Ishikawa (cell line): ENCODE measurements around the gene IFITM10.

Experiments
- CEBPB ChIP-seq: IDR thresholded peaks from 2 replicates; pipeline ENCODE4 v1.6.1; 2012
- CREB1 ChIP-seq: IDR thresholded peaks from 2 replicates; pipeline ENCODE4 v1.6.1; 2012; ENCODE audit warnings: low read depth
- EGR1 ChIP-seq: IDR thresholded peaks from 2 replicates; pipeline ENCODE4 v1.6.1; 2012
- EP300 ChIP-seq: IDR thresholded peaks from 2 replicates; pipeline ENCODE4 v1.6.1; 2012; ENCODE audit warnings: borderline replicate concordance
- FOXM1 ChIP-seq: IDR thresholded peaks from 2 replicates; pipeline ENCODE4 v1.6.1; 2012; ENCODE audit warnings: low read depth, borderline replicate concordance
- MAX ChIP-seq: IDR thresholded peaks from 2 replicates; pipeline ENCODE4 v1.6.1; 2012
- NFIC ChIP-seq: IDR thresholded peaks from 2 replicates; pipeline ENCODE4 v1.6.1; 2012
- RAD21 ChIP-seq: IDR thresholded peaks from 2 replicates; pipeline ENCODE4 v1.6.1; 2012; ENCODE audit warnings: low read depth
- REST ChIP-seq: IDR thresholded peaks from 2 replicates; pipeline ENCODE4 v1.6.1; 2012; ENCODE audit warnings: low read depth, mild to moderate bottlenecking
- TAF1 ChIP-seq: IDR thresholded peaks from 2 replicates; pipeline ENCODE4 v1.6.1; 2012; ENCODE audit warnings: low read depth, mild to moderate bottlenecking
- TCF12 ChIP-seq: IDR thresholded peaks from 2 replicates; pipeline ENCODE4 v1.6.1; 2012; ENCODE audit warnings: low read depth
- TEAD4 ChIP-seq: IDR thresholded peaks from 2 replicates; pipeline ENCODE4 v1.6.1; 2012
- YY1 ChIP-seq: IDR thresholded peaks from 2 replicates; pipeline ENCODE4 v1.6.1; 2012; ENCODE audit warnings: low read depth
- ZBTB7A ChIP-seq: IDR thresholded peaks from 2 replicates; pipeline ENCODE4 v1.6.1; 2012; ENCODE audit warnings: low read depth
- TF ChIP-seq, protein P1 (sequence below): IDR thresholded peaks from 2 replicates; pipeline ENCODE4 v1.6.1; 2012

Gene IFITM10

DNA sequence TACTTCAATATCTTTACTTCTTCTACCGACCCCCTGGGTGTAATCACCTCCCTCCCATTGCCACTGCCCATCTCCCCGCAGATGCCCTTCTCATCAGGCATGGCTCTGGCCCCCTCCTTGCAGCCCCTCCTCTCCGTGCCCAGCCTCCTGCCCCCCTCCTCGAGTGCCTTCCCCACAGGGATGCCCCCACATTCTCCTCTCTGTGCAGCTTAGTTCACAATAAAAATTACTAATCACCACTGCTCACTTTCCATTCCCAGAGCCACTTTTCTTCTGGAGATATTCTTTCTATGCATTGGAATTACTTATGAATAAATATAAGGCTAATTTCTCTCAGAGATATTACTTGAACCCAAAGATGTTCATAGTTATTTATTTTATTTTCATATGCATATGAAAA, 22.1 kb downstream of the IFITM10 start:
- TF ChIP-seq CEBPB (no peak), CREB1 (no peak), EGR1 (no peak), ZBTB7A (no peak), RAD21 (no peak), NFIC (no peak), FOXM1 (no peak), TEAD4 (no peak), TAF1 (no peak), EP300 (no peak), MAX (no peak), YY1 (no peak), REST (no peak)
- TF ChIP-seq, protein P1, sequence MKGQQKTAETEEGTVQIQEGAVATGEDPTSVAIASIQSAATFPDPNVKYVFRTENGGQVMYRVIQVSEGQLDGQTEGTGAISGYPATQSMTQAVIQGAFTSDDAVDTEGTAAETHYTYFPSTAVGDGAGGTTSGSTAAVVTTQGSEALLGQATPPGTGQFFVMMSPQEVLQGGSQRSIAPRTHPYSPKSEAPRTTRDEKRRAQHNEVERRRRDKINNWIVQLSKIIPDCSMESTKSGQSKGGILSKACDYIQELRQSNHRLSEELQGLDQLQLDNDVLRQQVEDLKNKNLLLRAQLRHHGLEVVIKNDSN, result no peak

GRCh38 chr11:1727861-1728260, 22.5 kb downstream of the IFITM10 start:
- TF ChIP-seq TCF12 (no peak), MAX (no peak), REST (no peak), YY1 (no peak), CREB1 (no peak), RAD21 (no peak), EP300 (no peak), ZBTB7A (no peak), TAF1 (no peak), CEBPB (no peak), NFIC (no peak), EGR1 (no peak), FOXM1 (no peak), TEAD4 (no peak)
- TF ChIP-seq, protein P1, result no peak

GRCh38 chr11:1727096-1727690, 23.2 kb downstream of the IFITM10 start:
- TF ChIP-seq CREB1, result no peak
- no peak for TF ChIP-seq NFIC
- TF ChIP-seq ZBTB7A, result no peak
- no peak for TF ChIP-seq TCF12
- no peak for TF ChIP-seq MAX
- no peak for TF ChIP-seq FOXM1
- TF ChIP-seq EP300, result no peak
- no peak for TF ChIP-seq RAD21
- no peak for TF ChIP-seq CEBPB
- TF ChIP-seq TEAD4, result no peak

- TF ChIP-seq CREB1, result no peak
- TF ChIP-seq TCF12, result no peak
Measured at GRCh38 chr11:1719781-1720180, 30.6 kb downstream of the IFITM10 start.

GRCh38 chr11:1718326-1718725, 32.1 kb downstream of the IFITM10 start:
- TF ChIP-seq EGR1 (no peak), RAD21 (no peak), ZBTB7A (no peak), MAX (no peak), CREB1 (no peak), FOXM1 (no peak), TCF12 (no peak)

GRCh38 chr11:1717745-1718144, 32.6 kb downstream of the IFITM10 start:
- TF ChIP-seq NFIC (no peak), TEAD4 (no peak), EGR1 (no peak), FOXM1 (no peak), CREB1 (no peak), EP300 (no peak), CEBPB (no peak), YY1 (no peak), TCF12 (no peak), MAX (no peak), REST (no peak), ZBTB7A (no peak), TAF1 (no peak), RAD21 (no peak)
- TF ChIP-seq, protein P1, result no peak
